HepG2 (cell line): ENCODE results near the gene DDAH2. TPM values are rescaled to one million over a fixed set of nuclear protein-coding genes. Genes with fewer than 3 reads are reported as not detected.

Experiments
- AGO2 ChIP-seq: fragments of 200-400 bp; formaldehyde crosslinking; optimal IDR thresholded peaks from 2 replicates; pipeline ENCODE3; 2017; ENCODE audit warnings: mild to moderate bottlenecking, low read depth, low read length, moderate library complexity
- ASH2L ChIP-seq: fragments of 300-600, 200-600 bp; sonication (generic); IDR thresholded peaks from 2 replicates; pipeline ENCODE4 v1.7.0; 2017; ENCODE audit warnings: low read depth, mild to moderate bottlenecking, moderate library complexity, mixed read lengths, low read length; ENCODE audit not compliant: insufficient read length
- HOXA7 ChIP-seq: sonication (generic); formaldehyde crosslinking; IDR thresholded peaks from 2 replicates; pipeline ENCODE4 v1.8.1; 2022; ENCODE audit warnings: mild to moderate bottlenecking, missing genetic modification reagents, moderate library complexity
- KMT2B ChIP-seq: IDR thresholded peaks from 2 replicates; pipeline ENCODE4 v1.6.1; 2016; ENCODE audit warnings: missing genetic modification reagents, missing compliant biosample characterization
- MAFG ChIP-seq: sonication (generic); formaldehyde crosslinking; IDR thresholded peaks from 2 replicates; pipeline ENCODE4 v1.5.1; 2020; ENCODE audit warnings: mild to moderate bottlenecking, missing genetic modification reagents
- MXD1 ChIP-seq: sonication (generic); formaldehyde crosslinking; IDR thresholded peaks from 2 replicates; pipeline ENCODE4 v1.4.0; 2020; ENCODE audit warnings: mild to moderate bottlenecking, missing genetic modification reagents
- PHF20 ChIP-seq: sonication (generic); formaldehyde crosslinking; IDR thresholded peaks from 2 replicates; pipeline ENCODE4 v1.5.0; 2020; ENCODE audit warnings: mild to moderate bottlenecking, missing genetic modification reagents
- RBM22 ChIP-seq: fragments of 200-400 bp; formaldehyde crosslinking; optimal IDR thresholded peaks from 2 replicates; pipeline ENCODE3; 2017; ENCODE audit warnings: mild to moderate bottlenecking, low read length, moderate library complexity
- ZBTB3 ChIP-seq: sonication (generic); formaldehyde crosslinking; IDR thresholded peaks from 2 replicates; pipeline ENCODE4 v1.4.0; 2020; ENCODE audit warnings: low read depth, mild to moderate bottlenecking, moderate library complexity, missing genetic modification reagents, borderline replicate concordance
- ZBTB8A ChIP-seq: sonication (generic); formaldehyde crosslinking; IDR thresholded peaks from 2 replicates; pipeline ENCODE4 v1.4.0; 2020; ENCODE audit warnings: mild to moderate bottlenecking, low read depth, missing genetic modification reagents, borderline replicate concordance
- ZNF235 ChIP-seq: sonication (generic); formaldehyde crosslinking; IDR thresholded peaks from 2 replicates; pipeline ENCODE4 v1.8.1; 2023; ENCODE audit warnings: mild to moderate bottlenecking, missing genetic modification reagents, borderline replicate concordance
- ZNF460 ChIP-seq: sonication (generic); formaldehyde crosslinking; IDR thresholded peaks from 2 replicates; pipeline ENCODE4 v1.5.1; 2020; ENCODE audit warnings: missing genetic modification reagents, mild to moderate bottlenecking, borderline replicate concordance
- ZNF549 ChIP-seq: sonication (generic); formaldehyde crosslinking; IDR thresholded peaks from 2 replicates; pipeline ENCODE4 v1.5.0; 2020; ENCODE audit warnings: missing genetic modification reagents
- ZNF562 ChIP-seq: sonication (generic); formaldehyde crosslinking; IDR thresholded peaks from 2 replicates; pipeline ENCODE4 v1.8.0; 2022; ENCODE audit warnings: missing genetic modification reagents, borderline replicate concordance
- ZNF768 ChIP-seq: sonication (generic); formaldehyde crosslinking; IDR thresholded peaks from 2 replicates; pipeline ENCODE4 v1.4.0; 2020; ENCODE audit warnings: missing genetic modification reagents
- ZNF850 ChIP-seq: sonication (generic); formaldehyde crosslinking; conservative IDR thresholded peaks from 2 replicates; pipeline ENCODE4 v1.9.0; 2021; ENCODE audit warnings: mild to moderate bottlenecking, missing genetic modification reagents
- ZXDC ChIP-seq: sonication (generic); formaldehyde crosslinking; IDR thresholded peaks from 2 replicates; pipeline ENCODE4 v1.5.0; 2020; ENCODE audit warnings: mild to moderate bottlenecking, missing genetic modification reagents
- polyA plus RNA-seq, 8 experiments: library from polyadenylated mRNA; depleted of rRNA in 3 of 8; stranded (reverse) in 7 of 8; unstranded in 1 of 8; fragments of >200 nt; fragmentation: Illumina TruSeq in 4 of 8; extraction: Trizol in 4 of 8; gene quantifications; 2 replicates each; pipeline versions ENCODE4 v1.2.1 to v1.2.3, GENCODE V29; 2011 to 2016; ENCODE audit warnings: low read depth in 4 of 8, missing spikeins in 1 of 8, mixed read lengths in 1 of 8; ENCODE audit not compliant: insufficient read depth in 1 of 8
- total RNA-seq, 5 experiments: library from RNA; depleted of rRNA; stranded (reverse); fragments of >200 nt; fragmentation: Illumina TruSeq; extraction: Trizol; gene quantifications; 2 replicates each; pipeline ENCODE4 v1.2.3, GENCODE V29; 2016; ENCODE audit warnings: low read depth in 1 of 5
- TF ChIP-seq, protein P1 (sequence below): sonication (generic); formaldehyde crosslinking; IDR thresholded peaks from 2 replicates; pipeline ENCODE4 v1.8.1; 2023; ENCODE audit warnings: mild to moderate bottlenecking, moderate library complexity, missing genetic modification reagents
- TF ChIP-seq, protein P2 (sequence below): sonication (generic); formaldehyde crosslinking; IDR thresholded peaks from 2 replicates; pipeline ENCODE4 v1.4.0; 2020; ENCODE audit warnings: missing genetic modification reagents, mild to moderate bottlenecking, borderline replicate concordance
- TF ChIP-seq, protein P3 (sequence below): sonication (generic); formaldehyde crosslinking; IDR thresholded peaks from 2 replicates; pipeline ENCODE4 v1.4.0; 2020; ENCODE audit warnings: mild to moderate bottlenecking, missing genetic modification reagents

The DDAH2 gene
- total and polyA plus RNA-seq, 2 of the 13 experiments (the other 11 are each of a cell fraction or from before 2014, with no cell fraction given): 16.4 to 21.1 TPM

GRCh38 chr6:31740397-31741223 lies 11.5 kb upstream of the DDAH2 start (continued):
- TF ChIP-seq ZXDC (CRISPR knock-in tag) (peak; percentile 28; the same call in 1 of the 2 replicates), AGO2 (peak; percentile 20), KMT2B (CRISPR knock-in tag) (no peak), ZBTB8A (CRISPR knock-in tag) (0 out of 2 replicates have a peak, but pooled peaks have one; percentile 2), ZNF850 (CRISPR knock-in tag) (0 out of 2 replicates have a peak, but pooled peaks have one; percentile 18), ZBTB3 (no peak), ASH2L (no peak), ZNF562 (CRISPR knock-in tag) (no peak), HOXA7 (CRISPR knock-in tag) (peak; percentile 13; the same call in 1 of the 2 replicates), ZNF460 (CRISPR knock-in tag) (no peak), ZNF768 (CRISPR knock-in tag) (0 out of 2 replicates have a peak, but pooled peaks have one; percentile 2), ZNF549 (CRISPR knock-in tag) (no peak), ZNF235 (CRISPR knock-in tag) (peak; percentile 21; the same call in 1 of the 2 replicates), MXD1 (CRISPR knock-in tag) (no peak), PHF20 (CRISPR knock-in tag) (0 out of 2 replicates have a peak, but pooled peaks have one; percentile 18), MAFG (CRISPR knock-in tag) (no peak), RBM22 (peak; percentile 14)
- TF ChIP-seq, protein P1, sequence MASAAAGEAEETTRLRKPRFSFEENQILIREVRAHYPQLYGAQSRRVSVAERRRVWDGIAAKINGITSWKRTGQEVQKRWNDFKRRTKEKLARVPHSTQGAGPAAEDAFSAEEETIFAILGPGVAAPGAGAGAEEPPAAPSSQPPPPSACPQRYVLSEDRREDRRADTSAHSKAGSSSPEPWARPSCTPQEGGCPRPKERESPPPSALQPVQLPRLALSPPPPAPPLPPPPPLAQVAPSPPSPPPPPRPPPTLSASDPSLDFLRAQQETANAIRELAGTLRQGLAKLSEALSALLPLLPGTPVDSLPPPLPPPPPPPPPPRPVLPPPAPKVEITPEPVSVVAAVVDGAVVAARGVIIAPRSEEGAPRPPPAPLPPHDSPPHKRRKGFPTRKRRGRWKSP (CRISPR knock-in tag): no peak
- TF ChIP-seq, protein P2, sequence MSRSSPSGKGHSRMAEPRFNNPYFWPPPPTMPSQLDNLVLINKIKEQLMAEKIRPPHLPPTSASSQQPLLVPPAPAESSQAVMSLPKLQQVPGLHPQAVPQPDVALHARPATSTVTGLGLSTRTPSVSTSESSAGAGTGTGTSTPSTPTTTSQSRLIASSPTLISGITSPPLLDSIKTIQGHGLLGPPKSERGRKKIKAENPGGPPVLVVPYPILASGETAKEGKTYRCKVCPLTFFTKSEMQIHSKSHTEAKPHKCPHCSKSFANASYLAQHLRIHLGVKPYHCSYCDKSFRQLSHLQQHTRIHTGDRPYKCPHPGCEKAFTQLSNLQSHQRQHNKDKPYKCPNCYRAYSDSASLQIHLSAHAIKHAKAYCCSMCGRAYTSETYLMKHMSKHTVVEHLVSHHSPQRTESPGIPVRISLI (CRISPR knock-in tag): no peak
- TF ChIP-seq, protein P3, sequence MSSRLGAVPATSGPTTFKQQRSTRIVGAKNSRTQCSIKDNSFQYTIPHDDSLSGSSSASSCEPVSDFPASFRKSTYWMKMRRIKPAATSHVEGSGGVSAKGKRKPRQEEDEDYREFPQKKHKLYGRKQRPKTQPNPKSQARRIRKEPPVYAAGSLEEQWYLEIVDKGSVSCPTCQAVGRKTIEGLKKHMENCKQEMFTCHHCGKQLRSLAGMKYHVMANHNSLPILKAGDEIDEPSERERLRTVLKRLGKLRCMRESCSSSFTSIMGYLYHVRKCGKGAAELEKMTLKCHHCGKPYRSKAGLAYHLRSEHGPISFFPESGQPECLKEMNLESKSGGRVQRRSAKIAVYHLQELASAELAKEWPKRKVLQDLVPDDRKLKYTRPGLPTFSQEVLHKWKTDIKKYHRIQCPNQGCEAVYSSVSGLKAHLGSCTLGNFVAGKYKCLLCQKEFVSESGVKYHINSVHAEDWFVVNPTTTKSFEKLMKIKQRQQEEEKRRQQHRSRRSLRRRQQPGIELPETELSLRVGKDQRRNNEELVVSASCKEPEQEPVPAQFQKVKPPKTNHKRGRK (CRISPR knock-in tag): no peak
